Keratinocyte (primary cell): ENCODE measurements around the gene AMER3. TPM values are rescaled to one million over a fixed set of nuclear protein-coding genes. Genes with fewer than 3 reads are reported as not detected.
A peak's percentile ranks its signal among the peaks of the same experiment; 100 is the strongest.

Experiments used
- DNase-seq: peaks from one replicate; pipeline ENCODE4 v3.0.0-alpha.2; 2011; ENCODE audit warnings: low read depth, missing footprints, low spot score
- FAIRE-seq: peaks from 2 replicates; lab custom pipeline; 2011; peaks lifted over from hg19 to GRCh38; lab: Jason Lieb, UNC
- H2AFZ ChIP-seq: 2 replicates; pipeline ENCODE4 v1.6.0; 2012; ENCODE audit warnings: low read length, control low read depth, inconsistent platforms; ENCODE audit not compliant: control insufficient read depth
- H3K27ac ChIP-seq: 2 replicates; pipeline ENCODE4 v1.5.1; 2011; ENCODE audit warnings: low read length; ENCODE audit not compliant: control insufficient read depth, insufficient read depth
- H3K27me3 ChIP-seq: 3 replicates; pipeline ENCODE4 v1.6.0; 2011; ENCODE audit warnings: low read length; ENCODE audit not compliant: control insufficient read depth, insufficient read depth; ENCODE audit errors: extremely low read depth
- H3K36me3 ChIP-seq, 2 experiments: 2 replicates in 1 of 2; 3 replicates in 1 of 2; pipeline ENCODE4 v1.5.1; 2011; ENCODE audit warnings: low read length in 2 of 2, mild to moderate bottlenecking in 1 of 2; ENCODE audit not compliant: control insufficient read depth in 2 of 2, insufficient read depth in 2 of 2; ENCODE audit errors: extremely low read depth in 1 of 2
- H3K4me1 ChIP-seq: 3 replicates; pipeline ENCODE4 v1.5.1; 2011; ENCODE audit warnings: low read length; ENCODE audit not compliant: control insufficient read depth, insufficient read depth; ENCODE audit errors: extremely low read depth
- H3K4me2 ChIP-seq: 3 replicates; pipeline ENCODE4 v1.6.0; 2011; ENCODE audit warnings: low read depth, low read length; ENCODE audit not compliant: control insufficient read depth, insufficient read depth; ENCODE audit errors: extremely low read depth
- H3K4me3 ChIP-seq, 3 experiments: fragments of 200-600 bp in 1 of 3; sonication (generic) in 1 of 3; 2 replicates in 2 of 3; 3 replicates in 1 of 3; pipeline ENCODE4 v1.5.1; 2011 to 2016; ENCODE audit warnings: low read length in 3 of 3, mild to moderate bottlenecking in 3 of 3, control low read depth in 2 of 3, inconsistent platforms in 1 of 3, low read depth in 1 of 3, mixed read lengths in 1 of 3, mixed run types in 1 of 3, moderate library complexity in 1 of 3; ENCODE audit not compliant: control insufficient read depth in 2 of 3, insufficient read depth in 2 of 3; ENCODE audit errors: extremely low read depth in 1 of 3
- H3K79me2 ChIP-seq: 2 replicates; pipeline ENCODE4 v1.6.0; 2012; ENCODE audit warnings: low read length; ENCODE audit not compliant: control insufficient read depth, insufficient read depth
- H3K9ac ChIP-seq: 3 replicates; pipeline ENCODE4 v1.6.0; 2011; ENCODE audit warnings: low read length; ENCODE audit not compliant: control insufficient read depth, insufficient read depth; ENCODE audit errors: extremely low read depth
- H3K9me1 ChIP-seq: 3 replicates; pipeline ENCODE4 v1.6.0; 2011; ENCODE audit warnings: low read length; ENCODE audit not compliant: control insufficient read depth, insufficient read depth; ENCODE audit errors: extremely low read depth
- H3K9me3 ChIP-seq: 2 replicates; pipeline ENCODE4 v1.5.1; 2012; ENCODE audit warnings: low read depth, low read length; ENCODE audit not compliant: control insufficient read depth
- H4K20me1 ChIP-seq: 3 replicates; pipeline ENCODE4 v1.6.0; 2011; ENCODE audit warnings: low read length; ENCODE audit not compliant: control insufficient read depth, insufficient read depth; ENCODE audit errors: extremely low read depth
- EZH2 ChIP-seq: IDR thresholded peaks from one replicate; pipeline ENCODE4 v1.6.1; 2012; ENCODE audit warnings: inconsistent platforms, mild to moderate bottlenecking, low read length, moderate library complexity
- dilution Hi-C: fragments of 300-500 bp; cut with MboI; formaldehyde crosslinking; loops from one replicate; pipeline ENCODE4 v1.7.0; 2020; ENCODE audit warnings: low sequenced_read_pairs; ENCODE audit not compliant: extremely low pct_ligation_motif_present
- polyA plus RNA-seq, 5 experiments: library from polyadenylated mRNA; depleted of rRNA in 3 of 5; stranded (reverse) in 3 of 5; stranded (forward) in 1 of 5; unstranded in 1 of 5; fragments of >200 nt; gene quantifications; 1 replicate in 1 of 5; 2 replicates in 3 of 5; 3 replicates in 1 of 5; pipeline versions ENCODE4 v1.2.1 to v1.2.3, GENCODE V29; 2011 to 2012; ENCODE audit warnings: missing spikeins in 2 of 5, low read depth in 1 of 5, low replicate concordance in 1 of 5
- TF ChIP-seq, protein P1 (sequence below), 3 experiments: IDR thresholded peaks in 1 of 3; conservative IDR thresholded peaks in 1 of 3; optimal IDR thresholded peaks in 1 of 3; 2 replicates in 2 of 3; 3 replicates in 1 of 3; pipeline versions ENCODE3 to v1.5.1; 2011; ENCODE audit warnings: low read length in 3 of 3, mild to moderate bottlenecking in 3 of 3, moderate library complexity in 2 of 3, control low read depth in 1 of 3, inconsistent platforms in 1 of 3; ENCODE audit not compliant: insufficient read depth in 2 of 3; ENCODE audit errors: extremely low read depth in 1 of 3

AMER3 gene
- polyA plus RNA-seq, 1 donor (not counting 4 experiments of a cell fraction or from before 2014, with no cell fraction given) = not detected

GRCh38 chr2:130776550-130776949 is 21.2 kb downstream of the AMER3 start:
- H3K4me1 ChIP-seq = no peaks in the 10 kb centered on the region
- no peak overlapping the region for H3K4me3 ChIP-seq
- no peaks in the 10 kb centered on the region for H3K9me3 ChIP-seq
- no peak overlapping the region for H3K4me2 ChIP-seq
- dilution Hi-C loops = no loop called here
- no peaks in the 10 kb centered on the region for H3K27me3 ChIP-seq
- H3K9ac ChIP-seq = no peak overlapping the region
- no peak overlapping the region for H2AFZ ChIP-seq
- no peaks in the 10 kb centered on the region for H3K9me1 ChIP-seq
- DNase-seq (no peak), FAIRE-seq (no peak)
- H3K36me3 ChIP-seq = no peaks in the 10 kb centered on the region
- no peaks in the 10 kb centered on the region for H3K79me2 ChIP-seq
- no peaks in the 10 kb centered on the region for H4K20me1 ChIP-seq
- TF ChIP-seq, protein P1, sequence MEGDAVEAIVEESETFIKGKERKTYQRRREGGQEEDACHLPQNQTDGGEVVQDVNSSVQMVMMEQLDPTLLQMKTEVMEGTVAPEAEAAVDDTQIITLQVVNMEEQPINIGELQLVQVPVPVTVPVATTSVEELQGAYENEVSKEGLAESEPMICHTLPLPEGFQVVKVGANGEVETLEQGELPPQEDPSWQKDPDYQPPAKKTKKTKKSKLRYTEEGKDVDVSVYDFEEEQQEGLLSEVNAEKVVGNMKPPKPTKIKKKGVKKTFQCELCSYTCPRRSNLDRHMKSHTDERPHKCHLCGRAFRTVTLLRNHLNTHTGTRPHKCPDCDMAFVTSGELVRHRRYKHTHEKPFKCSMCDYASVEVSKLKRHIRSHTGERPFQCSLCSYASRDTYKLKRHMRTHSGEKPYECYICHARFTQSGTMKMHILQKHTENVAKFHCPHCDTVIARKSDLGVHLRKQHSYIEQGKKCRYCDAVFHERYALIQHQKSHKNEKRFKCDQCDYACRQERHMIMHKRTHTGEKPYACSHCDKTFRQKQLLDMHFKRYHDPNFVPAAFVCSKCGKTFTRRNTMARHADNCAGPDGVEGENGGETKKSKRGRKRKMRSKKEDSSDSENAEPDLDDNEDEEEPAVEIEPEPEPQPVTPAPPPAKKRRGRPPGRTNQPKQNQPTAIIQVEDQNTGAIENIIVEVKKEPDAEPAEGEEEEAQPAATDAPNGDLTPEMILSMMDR (optimal IDR thresholded peaks at IDR 0.05 in 1 of 3, IDR thresholded peaks at IDR 0.05 in 1 of 3, conservative IDR thresholded peaks at IDR 0.05 in 1 of 3; ENCODE audit: extremely low read depth in 1 of 3, insufficient read depth in 2 of 3, low read length in 3 of 3) = peak in 1 of 3 experiments; percentile 3
- no peak for TF ChIP-seq EZH2
- no peak overlapping the region for H3K27ac ChIP-seq

DNA sequence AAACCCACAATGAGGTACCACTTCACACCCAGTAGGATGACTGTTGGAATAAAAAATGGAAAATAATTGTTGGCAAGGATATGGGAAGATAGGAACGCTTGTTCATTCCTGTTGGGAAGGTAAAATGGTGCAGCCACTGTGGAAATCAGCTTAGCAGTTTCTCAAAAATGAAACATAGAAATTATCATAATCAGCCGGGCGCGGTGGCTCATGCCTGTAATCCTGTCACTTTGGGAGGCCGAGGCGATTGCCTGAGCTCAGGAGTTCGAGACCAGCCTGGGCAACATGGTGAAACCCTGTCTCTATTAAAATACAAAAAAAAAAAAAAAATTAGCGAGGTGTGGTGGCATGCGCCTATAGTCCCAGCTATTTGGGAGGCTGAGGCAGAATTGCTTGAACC is 23.4 kb downstream of the AMER3 start:
- no peak for TF ChIP-seq EZH2
- TF ChIP-seq, protein P1 (optimal IDR thresholded peaks at IDR 0.05 in 1 of 3, IDR thresholded peaks at IDR 0.05 in 1 of 3, conservative IDR thresholded peaks at IDR 0.05 in 1 of 3; ENCODE audit: extremely low read depth in 1 of 3, insufficient read depth in 2 of 3, low read length in 3 of 3) = no peak
- no peaks in the 10 kb centered on the region for H3K4me1 ChIP-seq
- H3K9me1 ChIP-seq = no peaks in the 10 kb centered on the region
- no peaks in the 10 kb centered on the region for H4K20me1 ChIP-seq
- H3K9ac ChIP-seq = no peak overlapping the region
- no peaks in the 10 kb centered on the region for H3K79me2 ChIP-seq
- no peak overlapping the region for H3K27ac ChIP-seq
- H3K27me3 ChIP-seq = no peaks in the 10 kb centered on the region
- no peak overlapping the region for H2AFZ ChIP-seq
- no peak overlapping the region for H3K4me3 ChIP-seq
- DNase-seq = no peak
- no peak overlapping the region for H3K4me2 ChIP-seq
- no peaks in the 10 kb centered on the region for H3K36me3 ChIP-seq
- H3K9me3 ChIP-seq = no peaks in the 10 kb centered on the region
- dilution Hi-C loops = no loop called here
- FAIRE-seq = no peak
